Measurements from ENCODE around the gene ARAF. TPM values are rescaled to one million over a fixed set of nuclear protein-coding genes. Genes with fewer than 3 reads are reported as not detected.

Gene ARAF
- polyA plus RNA-seq, 2 of the 4 experiments (the other 2 are of a cell fraction) = 37.9 to 49.0 TPM

DNA sequence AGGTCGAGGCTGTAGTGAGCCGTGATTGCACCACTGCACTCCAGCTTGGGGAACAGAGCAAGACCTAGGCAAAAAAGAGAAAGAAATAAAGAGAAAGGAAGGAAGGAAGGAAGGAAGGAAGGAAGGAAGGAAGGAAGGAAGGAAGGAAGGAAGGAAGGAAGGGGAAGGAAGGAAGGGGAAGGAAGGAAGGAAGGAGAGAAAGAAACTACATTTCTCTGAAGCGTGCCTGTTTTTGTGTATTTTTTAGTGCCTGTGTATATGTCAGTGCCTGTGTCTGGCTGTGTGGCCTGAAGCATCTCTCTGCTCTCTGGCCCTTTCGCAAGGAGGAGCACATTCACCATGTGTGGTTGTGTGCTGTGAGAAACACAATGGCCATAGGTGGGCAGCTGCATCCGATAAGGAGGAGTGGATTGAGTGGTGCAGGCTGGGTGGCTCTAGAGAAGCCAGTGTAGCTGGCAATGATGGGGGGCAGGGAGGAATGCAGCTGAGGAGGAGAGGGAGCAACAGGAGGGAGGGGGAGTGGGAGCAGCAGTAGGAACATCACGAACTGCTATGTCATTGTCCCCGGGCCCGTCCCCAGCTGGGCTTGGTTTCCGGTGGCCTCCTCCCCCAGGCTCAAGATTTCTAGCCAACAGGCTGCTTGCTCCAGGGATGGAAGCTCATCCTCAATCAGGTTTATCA, 47.3 kb downstream of the ARAF start:
- ATAC-seq (no peak), FAIRE-seq (no peak), DNase-seq (ENCODE audit: low read depth in 1 of 2, low spot score in 1 of 2) (no peak)
- no peaks in the 10 kb centered on the region for H3K4me1 ChIP-seq
- TF ChIP-seq FOXS1 (CRISPR knock-in tag; IDR thresholded peaks at IDR 0.05) (no peak), MAFK (IDR thresholded peaks at IDR 0.05; ENCODE audit: partially characterized antibody) (no peak), HOXB5 (CRISPR knock-in tag; IDR thresholded peaks at IDR 0.05) (no peak), HOXB13 (CRISPR knock-in tag; IDR thresholded peaks at IDR 0.05; ENCODE audit: low read depth) (no peak), GATA3 (IDR thresholded peaks at IDR 0.05; ENCODE audit: borderline replicate concordance) (no peak), CBX2 (IDR thresholded peaks at IDR 0.05; ENCODE audit: borderline replicate concordance, low read depth) (no peak), KDM1A (IDR thresholded peaks at IDR 0.05; ENCODE audit: low read depth) (no peak), E2F6 (IDR thresholded peaks at IDR 0.05; ENCODE audit: borderline replicate concordance, low read depth) (no peak), RNF2 (IDR thresholded peaks at IDR 0.05; ENCODE audit: borderline replicate concordance, low read depth) (no peak), EHMT2 (IDR thresholded peaks at IDR 0.05; ENCODE audit: low read depth) (no peak), BHLHE40 (IDR thresholded peaks at IDR 0.05; ENCODE audit: low read depth, low read length) (no peak), MAX (IDR thresholded peaks at IDR 0.05) (no peak)
- TF ChIP-seq, protein P1, sequence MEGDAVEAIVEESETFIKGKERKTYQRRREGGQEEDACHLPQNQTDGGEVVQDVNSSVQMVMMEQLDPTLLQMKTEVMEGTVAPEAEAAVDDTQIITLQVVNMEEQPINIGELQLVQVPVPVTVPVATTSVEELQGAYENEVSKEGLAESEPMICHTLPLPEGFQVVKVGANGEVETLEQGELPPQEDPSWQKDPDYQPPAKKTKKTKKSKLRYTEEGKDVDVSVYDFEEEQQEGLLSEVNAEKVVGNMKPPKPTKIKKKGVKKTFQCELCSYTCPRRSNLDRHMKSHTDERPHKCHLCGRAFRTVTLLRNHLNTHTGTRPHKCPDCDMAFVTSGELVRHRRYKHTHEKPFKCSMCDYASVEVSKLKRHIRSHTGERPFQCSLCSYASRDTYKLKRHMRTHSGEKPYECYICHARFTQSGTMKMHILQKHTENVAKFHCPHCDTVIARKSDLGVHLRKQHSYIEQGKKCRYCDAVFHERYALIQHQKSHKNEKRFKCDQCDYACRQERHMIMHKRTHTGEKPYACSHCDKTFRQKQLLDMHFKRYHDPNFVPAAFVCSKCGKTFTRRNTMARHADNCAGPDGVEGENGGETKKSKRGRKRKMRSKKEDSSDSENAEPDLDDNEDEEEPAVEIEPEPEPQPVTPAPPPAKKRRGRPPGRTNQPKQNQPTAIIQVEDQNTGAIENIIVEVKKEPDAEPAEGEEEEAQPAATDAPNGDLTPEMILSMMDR (IDR thresholded peaks at IDR 0.05) = no peak
- ChIA-PET POLR2A (no interaction called here), CTCF (interaction anchor here (0.6 to 0.8 kb wide), 2 partner anchors 10 to 37 kb away, joined by 3 read pairs; no protein-coding TSS in a partner anchor)
- 43% methylated on average over 9 of the region's 9 CpGs for WGBS (ENCODE audit: missing lambda C conversion rate)
- no peaks in the 10 kb centered on the region for H3K9me3 ChIP-seq
- no peak overlapping the region for H3K27ac ChIP-seq
- no peak overlapping the region for H3K4me2 ChIP-seq
- H3K4me3 ChIP-seq = no peak overlapping the region

DNA sequence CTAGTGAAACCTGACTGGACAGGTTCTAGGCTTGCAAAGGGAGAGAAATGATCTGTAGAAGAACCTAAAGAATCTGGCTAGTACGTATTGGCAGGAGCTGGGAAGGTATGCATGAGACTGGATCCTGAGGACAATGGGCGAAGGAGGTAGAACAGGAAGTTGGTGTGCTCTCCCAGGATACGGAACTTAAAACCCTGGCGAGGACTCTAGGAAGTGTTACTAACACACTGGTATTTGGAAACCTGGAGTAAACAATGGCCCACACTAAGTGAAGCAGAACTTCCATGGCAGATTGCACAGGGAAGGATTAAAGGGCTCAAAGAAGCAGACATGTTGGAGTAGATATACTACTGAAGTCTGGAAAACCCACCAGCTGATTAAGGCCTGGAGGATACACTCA, 49.5 kb downstream of the ARAF start:
- Histone ChIP-seq H3K9me3 (no peaks in the 10 kb centered on the region), H3K4me2 (no peak overlapping the region), H3K4me1 (no peaks in the 10 kb centered on the region), H3K4me3 (no peak overlapping the region), H3K27ac (no peak overlapping the region)
- TF ChIP-seq GATA3 (IDR thresholded peaks at IDR 0.05; ENCODE audit: borderline replicate concordance) (no peak), NR3C1 (IDR thresholded peaks at IDR 0.05) (no peak), MYC (IDR thresholded peaks at IDR 0.05; ENCODE audit: borderline replicate concordance, low read length) (no peak), ZSCAN20 (CRISPR knock-in tag; IDR thresholded peaks at IDR 0.05) (no peak), JUN (IDR thresholded peaks at IDR 0.05) (no peak), RAD21 (conservative IDR thresholded peaks at IDR 0.05 in 1 of 2, IDR thresholded peaks at IDR 0.05 in 1 of 2) (no peak), CEBPB (IDR thresholded peaks at IDR 0.05) (no peak), ZC3H11A (IDR thresholded peaks at IDR 0.05) (no peak), RCOR1 (IDR thresholded peaks at IDR 0.05; ENCODE audit: low read depth, low read length) (no peak), HOXB13 (CRISPR knock-in tag; IDR thresholded peaks at IDR 0.05; ENCODE audit: low read depth) (no peak), FOSB (CRISPR knock-in tag; IDR thresholded peaks at IDR 0.05) (no peak), PHF8 (IDR thresholded peaks at IDR 0.05; ENCODE audit: borderline replicate concordance, low read depth) (no peak), HMGXB4 (CRISPR knock-in tag; IDR thresholded peaks at IDR 0.05; ENCODE audit: borderline replicate concordance) (no peak), MAZ (IDR thresholded peaks at IDR 0.05; ENCODE audit: borderline replicate concordance, low read depth, low read length) (no peak), HDAC2 (IDR thresholded peaks at IDR 0.05) (no peak)
- TF ChIP-seq, protein P2, sequence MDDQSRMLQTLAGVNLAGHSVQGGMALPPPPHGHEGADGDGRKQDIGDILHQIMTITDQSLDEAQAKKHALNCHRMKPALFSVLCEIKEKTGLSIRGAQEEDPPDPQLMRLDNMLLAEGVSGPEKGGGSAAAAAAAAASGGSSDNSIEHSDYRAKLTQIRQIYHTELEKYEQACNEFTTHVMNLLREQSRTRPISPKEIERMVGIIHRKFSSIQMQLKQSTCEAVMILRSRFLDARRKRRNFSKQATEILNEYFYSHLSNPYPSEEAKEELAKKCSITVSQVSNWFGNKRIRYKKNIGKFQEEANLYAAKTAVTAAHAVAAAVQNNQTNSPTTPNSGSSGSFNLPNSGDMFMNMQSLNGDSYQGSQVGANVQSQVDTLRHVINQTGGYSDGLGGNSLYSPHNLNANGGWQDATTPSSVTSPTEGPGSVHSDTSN (IDR thresholded peaks at IDR 0.05) = no peak
- TF ChIP-seq, protein P3, sequence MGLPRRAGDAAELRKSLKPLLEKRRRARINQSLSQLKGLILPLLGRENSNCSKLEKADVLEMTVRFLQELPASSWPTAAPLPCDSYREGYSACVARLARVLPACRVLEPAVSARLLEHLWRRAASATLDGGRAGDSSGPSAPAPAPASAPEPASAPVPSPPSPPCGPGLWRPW (IDR thresholded peaks at IDR 0.05) = no peak
- 53% methylated on average over 4 of the region's 4 CpGs for WGBS (ENCODE audit: missing lambda C conversion rate)
- FAIRE-seq (no peak), ATAC-seq (no peak), DNase-seq (ENCODE audit: low read depth in 1 of 2, low spot score in 1 of 2) (no peak)
- ChIA-PET CTCF (no interaction called here), POLR2A (no interaction called here)

Data from A549 (cell line).